GM12878 (cell line): Measurements from ENCODE around the gene ARID1A. TPM values are rescaled to one million over a fixed set of nuclear protein-coding genes. Genes with fewer than 3 reads are reported as not detected.

Experiments used
- BCL11A ChIP-seq: IDR thresholded peaks from 2 replicates; pipeline ENCODE4 v1.6.1; 2011; ENCODE audit warnings: low read depth, low read length
- BRCA1 ChIP-seq: IDR thresholded peaks from 2 replicates; pipeline ENCODE4 v1.6.1; 2011; ENCODE audit warnings: low read depth, low read length, improper control_type of control experiment
- E4F1 ChIP-seq: fragments of 450-650 bp; IDR thresholded peaks from 2 replicates; pipeline ENCODE4 v1.6.1; 2018; ENCODE audit warnings: borderline replicate concordance, mild to moderate bottlenecking; ENCODE audit not compliant: partially characterized antibody
- HDGF ChIP-seq: fragments of 450-650 bp; IDR thresholded peaks from 2 replicates; pipeline ENCODE4 v1.6.1; 2016; ENCODE audit warnings: antibody characterized with exemption
- IRF5 ChIP-seq: fragments of 450-650 bp; IDR thresholded peaks from 2 replicates; pipeline ENCODE4 v1.6.1; 2017; ENCODE audit warnings: borderline replicate concordance
- LARP7 ChIP-seq: fragments of 450-650 bp; IDR thresholded peaks from 2 replicates; pipeline ENCODE4 v1.6.1; 2017; ENCODE audit warnings: mild to moderate bottlenecking
- MAX ChIP-seq: IDR thresholded peaks from 2 replicates; pipeline ENCODE4 v1.6.1; 2012; ENCODE audit warnings: low read depth, low read length, improper control_type of control experiment
- MXI1 ChIP-seq: fragments of 150-350 bp; IDR thresholded peaks from 2 replicates; pipeline ENCODE4 v1.6.1; 2011; ENCODE audit warnings: low read depth, mild to moderate bottlenecking, inconsistent platforms, low read length, improper control_type of control experiment
- NFIC ChIP-seq: IDR thresholded peaks from 2 replicates; pipeline ENCODE4 v1.6.1; 2012; ENCODE audit warnings: low read depth, mild to moderate bottlenecking, inconsistent platforms, low read length, moderate library complexity
- NR2C1 ChIP-seq: fragments of 450-650 bp; IDR thresholded peaks from 2 replicates; pipeline ENCODE4 v1.6.1; 2017; ENCODE audit warnings: antibody characterized with exemption, mild to moderate bottlenecking, moderate library complexity
- PAX8 ChIP-seq: fragments of 450-650 bp; IDR thresholded peaks from 2 replicates; pipeline ENCODE4 v1.6.1; 2017; ENCODE audit warnings: mild to moderate bottlenecking, moderate library complexity
- POLR2AphosphoS5 ChIP-seq: IDR thresholded peaks from 2 replicates; pipeline ENCODE4 v1.6.1; 2011; ENCODE audit warnings: mild to moderate bottlenecking, low read length, inconsistent platforms
- RAD51 ChIP-seq: fragments of 450-650 bp; IDR thresholded peaks from 2 replicates; pipeline ENCODE4 v1.6.1; 2016; ENCODE audit warnings: moderate library complexity, mild to moderate bottlenecking, inconsistent platforms
- SKIL ChIP-seq: fragments of 450-650 bp; IDR thresholded peaks from 2 replicates; pipeline ENCODE4 v1.6.1; 2017; ENCODE audit warnings: mild to moderate bottlenecking, low read depth, inconsistent platforms; ENCODE audit not compliant: poor library complexity, severe bottlenecking
- SREBF2 ChIP-seq: IDR thresholded peaks from 2 replicates; pipeline ENCODE4 v1.6.1; 2012; ENCODE audit warnings: mild to moderate bottlenecking, low read length
- SUPT20H ChIP-seq: IDR thresholded peaks from 2 replicates; pipeline ENCODE4 v1.6.1; 2011; ENCODE audit warnings: low read depth, mild to moderate bottlenecking, low read length, moderate library complexity, borderline replicate concordance; ENCODE audit not compliant: control insufficient read depth
- SUZ12 ChIP-seq: fragments of 200-600 bp; sonication (generic); IDR thresholded peaks from one replicate; pipeline ENCODE4 v1.6.1; 2018; ENCODE audit warnings: antibody characterized with exemption, mild to moderate bottlenecking; ENCODE audit not compliant: unreplicated experiment
- TCF12 ChIP-seq: IDR thresholded peaks from 2 replicates; pipeline ENCODE4 v1.6.1; 2011; ENCODE audit warnings: low read depth, mild to moderate bottlenecking, low read length
- ZBTB4 ChIP-seq: fragments of 450-650 bp; formaldehyde crosslinking; IDR thresholded peaks from 2 replicates; pipeline ENCODE4 v1.4.0; 2022; ENCODE audit warnings: mild to moderate bottlenecking, moderate library complexity
- polyA plus RNA-seq, 11 experiments: library from polyadenylated mRNA; depleted of rRNA in 4 of 11; unstranded in 6 of 11; stranded (reverse) in 5 of 11; fragments of >200 nt; fragmentation: Nextera tagmentation in 4 of 11; fragmentation: Illumina TruSeq in 1 of 11; extraction: Ambion mirVana in 4 of 11; extraction: Trizol in 1 of 11; gene quantifications; 1 replicate in 1 of 11; 2 replicates in 10 of 11; pipeline versions ENCODE4 v1.2.1 to v1.2.3, GENCODE V29; 2011 to 2016; ENCODE audit warnings: inconsistent platforms in 2 of 11, missing spikeins in 2 of 11, low read depth in 1 of 11
- total RNA-seq, 4 experiments: library from RNA; depleted of rRNA in 3 of 4; stranded (reverse); fragments of >200 nt in 3 of 4; fragmentation: Illumina TruSeq in 1 of 4; extraction: Trizol in 1 of 4; gene quantifications; 2 replicates each; pipeline versions ENCODE4 v1.2.1 to v1.2.3, GENCODE V29; 2013 to 2021

The ARID1A gene
- total and polyA plus RNA-seq, 10 of the 15 experiments (the other 5 are each of a cell fraction or from before 2014, with no cell fraction given): 10.0 to 98.0 (median 23.5) TPM

- TF ChIP-seq ZBTB4 (CRISPR knock-in tag) (no peak), HDGF (no peak), E4F1 (peak; percentile 72), SUPT20H (no peak), LARP7 (no peak), SKIL (peak; percentile 67), NR2C1 (no peak), IRF5 (no peak), RAD51 (no peak), PAX8 (no peak), TCF12 (0 out of 2 replicates have a peak, but pooled peaks have one; percentile 50), POLR2AphosphoS5 (peak; percentile 92), SUZ12 (no peak), MAX (no peak), MXI1 (no peak), BCL11A (0 out of 2 replicates have a peak, but pooled peaks have one; percentile 9), BRCA1 (no peak), SREBF2 (no peak), NFIC (no peak)
These were observed 3.5 kb upstream of the ARID1A start (continued) for GRCh38 chr1:26692211-26692792.
